ENCODE results near the gene NCKAP5.

Gene NCKAP5

DNA sequence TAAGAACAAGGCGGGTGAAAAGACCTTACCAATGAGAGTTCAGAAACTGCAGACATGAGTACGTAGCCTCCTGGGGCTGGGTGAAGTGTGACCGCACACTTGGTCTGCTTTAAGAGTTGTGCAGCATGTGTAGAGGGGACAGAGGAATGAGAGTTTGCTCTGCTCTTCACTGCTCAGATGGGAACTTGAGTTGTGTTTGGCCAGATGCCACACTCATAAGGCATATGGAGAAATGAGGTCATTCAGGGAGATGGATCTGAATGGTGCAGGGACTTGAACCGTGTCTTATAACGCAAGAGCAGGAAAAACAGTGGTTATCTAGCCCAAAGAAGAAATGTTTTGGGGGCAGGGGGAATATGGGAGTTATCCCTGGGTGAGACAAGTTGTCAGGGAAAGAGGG lies 624.4 kb downstream of the NCKAP5 start:
- no peak for DNase-seq (ENCODE audit: low read depth in 2 of 2)

DNA sequence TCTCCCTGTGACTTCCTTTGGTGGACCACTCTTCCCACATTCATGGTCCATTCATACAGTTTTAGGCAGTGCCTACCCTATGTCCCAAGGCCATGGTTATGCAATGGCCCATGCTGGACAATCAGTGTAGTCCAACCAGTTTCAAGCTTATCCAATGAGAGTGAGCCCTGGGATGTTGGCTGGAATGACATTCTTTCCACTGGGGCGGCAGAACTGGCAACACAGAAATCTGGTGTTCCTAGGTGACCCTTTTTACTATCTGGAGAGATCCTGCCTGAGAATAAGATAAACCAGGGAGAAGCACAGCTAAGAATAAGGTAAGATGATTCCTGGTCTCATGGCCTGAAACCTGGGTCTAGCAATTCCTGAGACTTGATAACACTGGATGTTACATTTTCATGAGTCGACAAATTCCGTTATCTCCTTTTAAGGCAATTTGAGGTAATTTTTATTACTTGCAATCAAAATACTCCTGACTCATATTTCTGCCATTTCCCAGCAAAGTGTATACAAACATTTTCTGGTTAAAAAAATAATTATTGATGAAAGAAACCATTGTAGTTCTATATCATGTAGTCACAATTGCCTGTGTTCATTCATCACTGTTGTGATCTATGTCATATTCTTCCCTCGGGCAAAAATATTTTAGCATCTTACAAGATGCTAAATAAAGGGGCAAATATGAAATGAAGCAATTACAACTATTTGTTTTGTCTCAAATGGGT lies 626.8 kb downstream of the NCKAP5 start:
- no peak for DNase-seq (ENCODE audit: low read depth in 2 of 2)

DNA sequence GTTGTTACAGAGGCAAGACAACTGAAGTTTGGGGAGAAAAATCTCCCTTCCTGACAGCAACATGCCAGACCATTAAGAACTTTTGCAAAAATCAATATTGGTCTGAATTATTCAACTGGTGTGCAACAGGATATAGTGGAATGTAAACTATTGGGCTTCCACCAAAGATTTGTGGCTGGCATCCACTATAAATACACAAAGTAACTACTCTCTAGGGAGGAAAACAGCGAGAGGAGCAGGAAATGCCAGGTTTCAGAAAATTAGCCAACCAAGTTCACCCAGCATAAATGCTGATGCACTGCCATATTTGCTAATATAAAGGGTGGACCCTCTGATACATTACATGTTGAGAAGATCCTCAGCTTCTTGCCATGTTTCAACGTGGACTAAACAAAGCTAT lies 630.6 kb downstream of the NCKAP5 start:
- DNase-seq (ENCODE audit: low read depth in 2 of 2): no peak

DNA sequence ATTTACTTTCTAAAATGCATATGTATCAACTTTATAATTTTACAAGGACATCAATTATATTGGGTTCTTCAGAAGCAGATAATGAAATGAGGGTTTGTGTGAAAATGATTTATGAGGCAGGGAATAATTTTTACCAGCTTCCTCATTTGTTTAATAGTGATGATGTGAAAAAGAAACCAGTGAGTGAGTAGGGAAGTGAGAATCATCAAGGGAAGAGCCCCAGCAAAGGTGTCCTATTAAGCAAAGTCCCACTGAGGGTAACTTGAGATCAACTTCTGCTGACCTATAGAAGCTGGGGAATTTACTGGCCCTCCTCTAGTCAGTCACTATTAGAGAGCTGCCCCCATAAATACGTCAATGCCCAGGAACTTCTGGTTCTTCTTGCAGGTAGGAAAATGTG lies 631.5 kb downstream of the NCKAP5 start:
- DNase-seq (ENCODE audit: low read depth in 2 of 2): no peak

DNA sequence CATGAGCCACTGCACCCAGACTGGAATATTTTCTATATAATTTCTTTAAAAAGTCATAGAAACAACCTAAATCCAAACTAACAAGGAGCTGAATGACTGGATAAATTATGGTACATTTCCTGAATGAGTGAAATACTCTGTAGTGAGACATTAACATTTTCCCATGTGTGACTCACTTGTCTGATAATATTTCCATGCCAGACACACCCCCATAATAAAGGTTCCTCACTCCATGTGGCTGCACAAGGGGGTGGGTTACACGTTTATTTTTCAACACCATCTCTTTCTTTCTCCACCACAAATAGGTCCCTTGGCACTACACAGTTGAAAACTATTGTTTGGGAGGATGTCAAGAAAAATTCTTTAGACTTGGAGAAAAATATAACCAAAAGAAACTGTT lies 632.0 kb downstream of the NCKAP5 start:
- no peak for DNase-seq (ENCODE audit: low read depth in 2 of 2)

DNA sequence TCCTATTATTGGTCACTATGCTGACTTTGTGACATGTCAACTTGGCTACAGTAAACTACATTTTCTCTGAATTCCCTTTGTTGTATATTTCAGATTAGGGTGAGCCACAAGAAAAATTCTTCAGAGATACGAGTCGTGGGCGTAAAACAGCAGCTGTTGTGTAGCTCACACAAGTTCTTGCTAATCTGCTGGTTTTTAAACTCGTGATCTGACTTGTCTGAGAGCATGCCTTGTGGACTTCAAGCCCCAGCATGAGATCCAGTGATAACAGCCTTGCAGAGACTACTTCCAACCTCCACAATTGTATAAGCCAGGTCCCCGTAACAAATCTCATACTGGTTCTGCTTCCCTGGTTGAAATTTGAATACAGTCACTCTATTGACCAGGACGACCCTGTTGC lies 638.5 kb downstream of the NCKAP5 start:
- no peak for DNase-seq (ENCODE audit: low read depth in 2 of 2)

DNA sequence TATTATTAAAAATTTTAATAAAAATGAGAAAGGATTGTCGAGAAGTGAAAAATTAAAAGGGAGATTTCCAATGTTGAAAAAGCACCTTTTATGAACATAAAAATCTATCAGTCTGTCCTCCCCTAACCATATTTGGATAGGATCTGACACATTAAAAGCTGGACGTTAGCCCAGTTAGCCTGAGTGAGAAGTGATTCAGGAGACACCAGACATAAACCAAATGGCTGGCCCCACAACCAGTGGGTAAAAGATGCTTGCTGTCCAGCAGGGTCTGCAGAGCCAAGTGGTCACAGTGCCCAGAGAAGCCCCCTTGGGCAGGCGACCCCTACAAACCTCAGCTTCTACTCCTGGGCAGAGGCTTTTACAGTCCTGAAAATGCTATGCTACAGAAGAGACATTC lies 644.5 kb downstream of the NCKAP5 start:
- DNase-seq (ENCODE audit: low read depth in 2 of 2): no peak

DNA sequence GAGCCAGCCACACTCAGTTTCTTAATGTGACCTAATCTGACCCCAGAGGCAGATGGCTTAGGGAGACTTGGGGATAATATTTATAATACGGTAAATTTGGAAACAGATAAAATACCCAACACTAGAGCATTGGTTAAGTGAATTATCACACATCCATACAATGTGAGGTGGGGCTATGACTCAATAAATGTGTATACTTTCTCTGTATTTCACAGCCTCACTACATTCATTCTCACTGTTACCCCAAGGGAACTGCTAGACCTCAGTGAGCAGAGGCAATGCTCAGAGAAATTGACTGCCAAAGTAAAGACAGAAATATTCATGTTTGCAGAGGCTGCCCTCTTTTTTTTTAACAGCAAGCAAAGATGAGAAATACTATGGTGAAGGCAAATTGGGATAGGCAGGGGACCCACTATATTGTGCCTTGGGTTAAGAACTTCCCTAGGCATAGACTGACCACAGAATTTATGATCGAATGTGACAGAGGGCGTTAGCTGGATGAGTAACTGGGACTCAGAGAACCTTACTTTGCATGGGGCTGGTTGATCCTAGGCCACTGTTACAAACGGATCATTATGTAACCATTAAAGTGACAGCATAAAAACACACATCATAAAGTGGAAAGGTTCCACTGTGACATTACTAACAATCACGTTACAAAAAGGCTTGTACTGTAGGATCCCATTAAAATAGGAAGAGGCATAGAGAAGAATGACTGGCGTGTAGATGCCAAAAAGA lies 652.3 kb downstream of the NCKAP5 start:
- no peak for DNase-seq (ENCODE audit: low read depth in 2 of 2)

DNA sequence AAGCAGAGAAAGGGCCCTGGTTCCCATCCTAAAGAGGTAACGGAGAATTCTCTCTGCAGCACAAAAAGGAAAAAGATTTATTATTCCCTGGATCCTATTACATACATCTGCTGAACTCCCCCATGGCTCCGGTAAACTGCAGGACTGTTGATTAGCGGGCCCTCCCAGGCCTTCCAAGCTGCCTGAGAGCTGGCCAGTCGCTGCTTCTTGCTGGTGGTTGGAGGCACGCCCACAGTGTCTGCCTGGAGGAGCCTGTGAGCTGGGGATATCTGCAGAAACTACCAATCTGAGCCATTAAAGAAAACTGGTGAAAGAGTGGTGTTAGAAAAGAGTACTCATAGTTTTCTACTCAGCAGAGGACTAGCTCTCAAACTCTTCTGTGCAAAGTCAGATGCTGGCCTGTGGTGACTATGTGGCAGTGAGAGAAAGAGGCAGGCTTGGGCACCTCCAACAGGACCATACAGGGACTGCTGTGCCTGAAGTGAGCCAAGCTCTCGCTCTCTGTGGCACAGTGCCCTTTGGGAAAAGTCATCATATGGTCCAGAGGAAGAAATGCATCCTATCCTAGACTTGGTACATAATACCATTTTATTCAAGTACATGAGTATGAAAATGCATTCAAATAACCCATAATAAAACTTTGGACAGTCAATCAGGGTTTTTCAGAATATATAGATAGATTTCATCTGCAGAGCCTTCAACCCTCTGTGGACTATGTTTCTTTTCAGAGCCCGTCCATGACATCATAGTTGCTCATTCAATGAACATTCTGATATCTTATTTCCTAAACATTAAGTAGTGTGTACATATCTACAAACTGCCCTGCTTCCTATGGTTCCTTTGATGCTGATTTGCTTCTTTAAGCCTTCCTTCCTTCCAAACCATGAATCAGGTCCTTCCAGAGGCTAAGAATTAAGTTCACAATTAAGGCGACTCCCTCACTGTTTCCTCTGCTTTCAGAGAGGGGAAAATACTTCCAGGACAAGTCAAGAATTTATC lies 656.2 kb downstream of the NCKAP5 start:
- no peak for DNase-seq (ENCODE audit: low read depth in 2 of 2)

DNA sequence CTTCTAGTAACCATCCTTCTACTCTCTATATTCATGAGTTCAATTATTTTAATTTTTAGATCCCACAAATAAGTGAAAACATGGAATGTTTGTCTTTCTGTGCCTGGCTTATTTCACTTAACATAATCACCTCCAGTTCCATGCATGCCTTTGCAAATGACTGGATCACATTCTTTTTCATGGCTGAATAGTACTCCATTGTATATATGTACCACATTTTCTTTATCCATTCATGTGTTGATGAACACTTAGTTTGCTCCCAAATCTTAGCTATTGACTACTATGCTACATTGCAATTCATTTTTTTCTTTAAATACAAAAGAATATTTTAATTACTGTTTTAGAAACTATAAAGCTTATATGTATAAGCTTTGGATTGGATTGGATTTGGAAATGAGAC lies 657.8 kb downstream of the NCKAP5 start:
- DNase-seq (ENCODE audit: low read depth in 2 of 2): no peak

DNA sequence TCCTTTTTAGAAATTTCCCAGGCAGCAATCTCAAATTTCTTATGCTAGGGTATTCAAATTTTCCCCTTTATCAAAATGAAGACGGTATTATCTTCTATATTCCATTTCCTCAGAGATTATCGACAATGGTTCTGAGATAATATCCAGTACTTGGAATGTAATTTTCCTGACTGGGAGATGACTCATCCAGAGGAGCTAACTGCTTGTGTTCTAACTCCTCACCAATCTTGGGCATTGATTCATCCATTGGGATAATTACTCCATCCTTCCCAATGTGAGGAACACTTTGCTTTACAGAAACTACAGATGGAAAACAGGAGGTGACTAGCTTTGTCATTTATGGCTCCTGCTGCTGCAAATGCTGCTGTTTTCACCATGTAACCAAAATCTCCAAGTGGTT lies 658.8 kb downstream of the NCKAP5 start:
- no peak for DNase-seq (ENCODE audit: low read depth in 2 of 2)

DNA sequence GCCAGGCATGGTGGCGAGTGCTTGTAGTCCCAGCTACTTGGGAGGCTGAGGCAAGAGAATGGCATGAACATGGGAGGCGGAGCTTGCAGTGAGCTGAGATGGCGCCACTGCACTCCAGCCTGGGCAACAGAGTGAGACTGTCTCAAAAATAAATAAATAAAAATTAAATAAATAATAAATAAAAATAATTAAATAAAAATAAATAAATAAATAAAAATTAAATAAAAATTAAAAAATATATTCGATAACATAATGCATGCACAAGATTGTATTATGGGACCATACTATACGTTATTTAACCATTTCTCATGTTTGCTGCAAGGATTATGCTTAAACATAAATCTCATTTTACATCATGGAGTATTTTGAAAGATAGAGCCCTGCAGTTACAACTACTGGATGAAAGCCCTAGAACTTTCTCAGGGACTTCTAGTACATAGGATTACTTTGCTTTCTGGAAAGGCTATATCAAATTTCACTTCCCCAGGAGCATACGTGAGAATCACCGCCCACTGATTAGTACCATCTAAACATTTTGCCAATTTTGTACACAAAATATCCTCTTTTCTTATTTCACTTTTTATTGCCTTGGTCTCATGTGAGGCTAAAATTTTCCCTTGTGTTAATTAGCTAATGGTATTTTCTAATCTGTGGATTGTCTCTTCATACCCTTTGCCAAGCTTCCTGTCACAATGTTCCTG lies 664.0 kb downstream of the NCKAP5 start:
- DNase-seq (ENCODE audit: low read depth in 2 of 2): no peak

DNA sequence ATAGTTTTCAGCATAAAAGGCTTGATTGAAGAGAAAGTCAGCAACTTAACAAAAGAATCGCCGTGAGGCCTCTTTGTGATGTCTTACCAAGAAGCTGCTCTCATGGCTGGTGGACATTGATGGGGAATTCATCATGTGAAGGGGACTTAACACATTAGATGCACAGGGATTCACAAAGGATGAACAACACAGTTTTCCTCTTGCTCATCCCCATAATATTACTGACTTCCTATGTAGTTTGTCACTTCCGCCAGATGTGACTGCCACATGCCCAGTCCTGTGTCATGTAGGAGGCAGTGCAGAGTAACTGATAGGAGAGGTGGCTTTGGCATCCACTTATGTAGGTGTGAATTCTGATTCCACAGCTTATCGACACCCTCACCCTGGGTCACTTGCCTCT lies 665.6 kb downstream of the NCKAP5 start:
- DNase-seq (ENCODE audit: low read depth in 2 of 2): no peak

DNA sequence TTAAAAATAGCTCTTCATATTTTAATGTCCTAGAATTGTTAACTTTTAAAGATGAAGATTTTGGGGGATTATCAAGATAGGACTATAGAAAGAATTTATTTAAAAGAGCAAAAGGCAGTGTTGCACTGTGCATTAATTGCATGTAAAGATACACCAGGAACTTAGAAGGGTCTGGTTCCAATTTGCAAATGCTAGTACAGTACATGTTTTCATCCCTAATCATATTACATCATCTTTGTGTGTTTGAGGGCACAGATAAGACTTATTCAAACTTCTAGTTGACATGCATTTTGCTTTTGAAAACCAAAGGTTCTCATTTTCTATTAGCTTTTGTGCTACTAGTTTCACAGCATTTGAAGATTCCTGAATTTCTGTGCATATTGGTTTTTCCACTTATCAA lies 666.6 kb downstream of the NCKAP5 start:
- no peak for DNase-seq (ENCODE audit: low read depth in 2 of 2)

DNA sequence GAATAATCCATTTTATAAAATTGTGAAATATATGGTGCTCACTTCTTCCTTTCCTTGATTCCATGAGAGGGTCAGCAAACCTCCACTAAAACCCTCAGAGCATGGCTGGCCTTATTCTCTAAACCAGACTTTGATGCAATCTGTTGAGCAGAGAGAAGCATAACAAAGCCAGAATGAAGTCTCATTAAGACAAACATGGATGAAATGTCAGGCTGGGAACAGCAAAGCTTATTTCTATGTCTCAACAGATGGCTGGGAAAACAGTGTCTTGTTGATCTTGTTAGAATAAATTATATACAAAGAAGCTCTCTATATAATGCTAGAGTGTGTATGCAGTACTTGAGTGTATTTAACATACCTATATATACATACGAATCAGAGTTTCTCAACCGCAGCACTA lies 671.2 kb downstream of the NCKAP5 start:
- DNase-seq (ENCODE audit: low read depth in 2 of 2): no peak

DNA sequence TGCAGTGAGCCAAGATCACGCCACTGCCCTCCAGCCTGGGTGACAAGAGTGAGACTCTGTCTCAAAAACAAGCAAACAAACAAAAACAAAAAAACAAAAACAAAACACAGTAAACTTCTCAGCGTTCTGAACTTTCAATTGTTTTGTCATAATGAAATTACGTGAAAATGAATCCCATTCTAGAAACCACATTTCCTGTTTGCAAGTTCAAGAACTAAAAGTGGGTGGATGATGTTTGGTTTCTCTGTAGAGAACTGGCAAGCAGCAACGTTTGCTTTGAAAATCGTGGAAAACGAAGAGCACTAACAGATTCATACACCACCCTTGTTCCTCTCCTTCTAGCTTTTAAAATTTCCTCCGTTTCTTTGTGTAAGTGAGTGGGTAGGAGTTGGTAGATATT lies 672.2 kb downstream of the NCKAP5 start:
- DNase-seq (ENCODE audit: low read depth in 2 of 2): no peak

DNA sequence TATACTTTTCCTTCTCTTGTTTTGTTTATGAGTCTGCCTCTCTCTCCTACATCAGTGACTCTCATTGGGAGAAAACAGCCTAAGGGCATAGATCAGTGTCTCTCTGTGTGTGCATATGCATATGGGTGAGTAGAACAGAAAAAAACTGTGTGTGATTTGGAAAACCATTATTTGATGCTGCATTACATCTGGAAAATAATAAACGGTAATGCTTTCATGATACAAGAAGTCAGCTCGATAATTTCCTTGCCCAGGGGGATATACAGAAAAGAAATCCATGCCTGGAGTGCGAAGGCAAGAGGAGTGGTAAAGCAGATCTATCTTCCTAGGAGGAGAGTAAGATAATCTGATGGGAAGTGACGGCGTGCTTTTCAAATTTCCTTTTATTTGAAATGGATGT lies 676.8 kb downstream of the NCKAP5 start:
- DNase-seq (ENCODE audit: low read depth in 2 of 2): no peak

DNA sequence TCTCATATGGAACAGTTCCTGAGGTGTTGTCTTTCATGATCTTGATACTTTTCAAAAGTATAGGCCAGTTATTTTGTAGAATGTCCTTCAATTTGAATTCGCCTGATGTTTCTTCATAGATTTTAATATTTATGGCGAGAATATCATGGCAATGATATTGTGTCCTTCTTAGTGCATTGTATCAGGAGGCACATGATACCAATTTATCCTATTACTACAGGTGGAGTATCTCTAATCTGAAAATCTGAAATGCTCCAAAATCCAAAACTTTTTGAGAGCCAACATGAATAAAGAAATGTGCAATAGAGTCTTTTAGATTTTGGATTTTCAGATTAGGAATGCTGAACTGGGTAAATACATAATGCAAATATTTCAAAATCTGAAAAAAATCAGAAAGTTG lies 681.7 kb downstream of the NCKAP5 start:
- DNase-seq (ENCODE audit: low read depth in 2 of 2): no peak

DNA sequence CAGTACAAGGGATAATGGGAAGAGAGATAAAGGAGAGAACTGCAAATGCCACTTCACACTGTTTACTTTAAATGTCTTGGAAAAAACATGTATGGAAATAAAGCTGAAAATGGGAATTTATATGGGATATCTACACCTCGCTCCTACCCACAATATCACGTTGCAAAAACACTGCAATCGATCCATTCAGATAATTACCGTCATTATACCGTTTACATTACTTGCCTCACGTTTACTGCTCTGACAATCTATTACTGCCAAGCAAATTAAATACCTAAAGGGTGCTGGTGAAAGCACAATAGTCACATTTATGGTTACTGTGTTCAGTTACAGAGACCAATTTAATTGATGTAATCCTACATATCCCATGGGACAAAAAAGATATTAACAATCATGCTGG lies 683.6 kb downstream of the NCKAP5 start:
- DNase-seq (ENCODE audit: low read depth in 2 of 2): no peak

DNA sequence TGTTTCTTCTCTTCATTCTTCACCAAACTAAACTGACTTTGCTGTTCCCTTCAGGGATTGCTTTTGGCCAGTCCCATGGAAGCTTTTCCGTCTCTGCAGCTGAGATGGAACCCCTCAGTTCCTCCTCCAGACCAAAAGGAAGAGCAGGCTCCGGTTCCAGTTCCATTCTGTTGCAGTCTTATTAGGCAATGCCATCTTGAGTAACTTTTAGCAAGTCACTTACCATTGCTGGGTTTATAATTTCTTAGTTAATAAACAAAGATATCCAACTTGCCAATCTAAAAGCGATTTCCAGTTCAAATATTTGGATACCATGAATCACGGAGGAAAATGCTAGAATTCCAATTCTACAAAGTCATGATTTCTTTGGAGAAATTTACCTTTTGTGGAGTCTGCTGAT lies 684.0 kb downstream of the NCKAP5 start:
- no peak for DNase-seq (ENCODE audit: low read depth in 2 of 2)

DNA sequence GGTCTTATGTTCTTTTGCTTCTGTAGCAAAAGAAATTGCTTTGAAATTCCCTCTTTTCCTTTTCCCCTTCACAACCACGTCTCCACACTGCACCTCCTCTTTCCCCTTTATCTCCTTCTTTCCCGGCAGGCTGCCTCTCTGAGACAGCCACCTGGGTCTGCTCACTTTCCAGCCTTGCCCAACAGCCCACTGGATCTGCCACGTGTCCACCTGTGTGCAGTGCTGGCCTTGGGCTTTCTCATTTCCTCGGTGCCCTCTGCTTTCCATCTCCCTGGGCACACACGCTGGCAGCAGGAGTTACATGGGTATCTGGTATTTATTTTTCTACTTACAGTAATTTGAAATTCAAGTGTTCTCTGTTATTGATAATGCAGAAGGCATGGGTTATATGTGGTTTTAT lies 684.8 kb downstream of the NCKAP5 start:
- no peak for DNase-seq (ENCODE audit: low read depth in 2 of 2)

DNA sequence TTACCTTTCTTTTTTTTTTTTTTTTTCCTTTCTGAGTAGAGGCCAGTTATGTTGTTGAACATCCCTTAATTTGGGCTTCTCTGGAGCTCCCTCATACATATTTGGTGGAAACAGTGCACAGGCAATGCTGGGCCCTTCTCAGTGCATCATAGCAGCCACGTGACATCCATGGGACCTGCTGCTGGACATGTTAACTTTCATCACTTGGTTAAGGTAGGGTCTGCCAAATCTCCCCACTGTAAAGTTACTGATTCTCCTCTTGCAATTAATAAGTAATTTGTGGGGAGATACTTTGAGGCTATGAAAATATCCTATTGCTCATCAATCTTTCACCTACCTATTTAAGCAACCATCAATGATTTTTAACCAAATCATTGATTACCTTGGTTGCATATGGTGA lies 686.7 kb downstream of the NCKAP5 start:
- DNase-seq (ENCODE audit: low read depth in 2 of 2): no peak
